A673 (cell line): ENCODE results near the gene GLI3. TPM values are rescaled to one million over a fixed set of nuclear protein-coding genes. Genes with fewer than 3 reads are reported as not detected.

ENCODE experiments used
- BruUV-seq: library from RNA; stranded (reverse); fragments of 400-500 nt; replicated peaks from 2 replicates; lab custom pipeline; 2021; lab: Mats Ljungman, UMichigan
- CTCF ChIA-PET: fragments of 300-600 bp; sonication (Branson Sonifier 250); formaldehyde crosslinking; loops from one replicate; lab custom pipeline; 2022; ENCODE audit warnings: antibody characterized with exemption; lab: Charles Lee
- POLR2A ChIA-PET: fragments of 300-600 bp; sonication (Branson Sonifier 250); formaldehyde crosslinking; loops from one replicate; lab custom pipeline; 2022; ENCODE audit warnings: antibody characterized with exemption; ENCODE audit not compliant: low non-redundant PET; lab: Charles Lee
- DNase-seq: peaks from one replicate; pipeline ENCODE4 v3.0.0-alpha.2; 2015; ENCODE audit warnings: low spot score
- H3K27ac ChIP-seq: fragments of 200-600 bp; sonication (generic); 2 replicates; pipeline ENCODE4 v1.5.1; 2016; ENCODE audit warnings: mixed run types, low read depth, mild to moderate bottlenecking, mixed read lengths, antibody characterized with exemption, low read length; ENCODE audit not compliant: poor library complexity, severe bottlenecking
- H3K27me3 ChIP-seq: fragments of 200-600 bp; sonication (generic); replicated peaks from 2 replicates; pipeline ENCODE4 v1.6.1; 2017; ENCODE audit warnings: mixed run types, low read depth, mild to moderate bottlenecking, mixed read lengths, antibody characterized with exemption, low read length; ENCODE audit not compliant: insufficient read depth, poor library complexity
- H3K36me3 ChIP-seq: fragments of 200-600 bp; sonication (generic); 2 replicates; pipeline ENCODE4 v1.6.1; 2016; ENCODE audit warnings: mixed run types, mild to moderate bottlenecking, mixed read lengths, antibody characterized with exemption, low read length; ENCODE audit not compliant: insufficient read depth, poor library complexity, severe bottlenecking
- H3K4me1 ChIP-seq: fragments of 200-600 bp; sonication (generic); 2 replicates; pipeline ENCODE4 v1.6.1; 2017; ENCODE audit warnings: mixed run types, mild to moderate bottlenecking, mixed read lengths, antibody characterized with exemption, low read length; ENCODE audit not compliant: insufficient read depth, poor library complexity, severe bottlenecking
- H3K4me3 ChIP-seq: fragments of 200-600 bp; sonication (generic); 2 replicates; pipeline ENCODE4 v1.5.1; 2016; ENCODE audit warnings: low read depth, mixed run types, mild to moderate bottlenecking, mixed read lengths, low read length; ENCODE audit not compliant: poor library complexity, severe bottlenecking
- H3K9me3 ChIP-seq: fragments of 200-600 bp; sonication (generic); 2 replicates; pipeline ENCODE4 v1.6.1; 2016; ENCODE audit warnings: mixed run types, low read depth, mild to moderate bottlenecking, mixed read lengths, antibody characterized with exemption, low read length; ENCODE audit not compliant: poor library complexity, severe bottlenecking
- CTCF ChIP-seq: fragments of 300-800, 200-600 bp; sonication (generic); conservative IDR thresholded peaks from 2 replicates; pipeline ENCODE4 v1.5.1; 2017; ENCODE audit warnings: low read depth, mild to moderate bottlenecking, antibody characterized with exemption, low read length, moderate library complexity, mixed read lengths
- EZH2 ChIP-seq: fragments of 200-600 bp; sonication (generic); IDR thresholded peaks from 2 replicates; pipeline ENCODE4 v1.6.1; 2017; ENCODE audit warnings: borderline replicate concordance, low read depth, mild to moderate bottlenecking, mixed read lengths, antibody characterized with exemption, low read length; ENCODE audit not compliant: poor library complexity, severe bottlenecking
- intact Hi-C: fragments of 100-400 bp; cut with micrococcal nuclease; formaldehyde crosslinking; loops from one replicate; pipeline ENCODE4 v1.10.0; 2022; ENCODE audit not compliant: unreplicated experiment
- total RNA-seq: library from RNA; stranded (reverse); gene quantifications from 2 replicates; pipeline ENCODE4 v1.2.3, GENCODE V29; 2021

The GLI3 gene
- total RNA-seq, 1 experiment from 2014 or later = 52.6 TPM

GRCh38 chr7:42269161-42269560, 32.2 kb upstream of the GLI3 start:
- no peak overlapping the region for H3K27ac ChIP-seq
- POLR2A ChIA-PET = no interaction called here
- intact Hi-C loops = no loop called here
- H3K27me3 ChIP-seq = no peaks in the 10 kb centered on the region
- H3K36me3 ChIP-seq = no peaks in the 10 kb centered on the region
- DNase-seq = peak; percentile 39
- CTCF ChIA-PET = no interaction called here
- peaks cover 4% of the 10 kb centered on the region for H3K4me1 ChIP-seq
- TF ChIP-seq EZH2 (no peak), CTCF (no peak)
- no peak overlapping the region for H3K4me3 ChIP-seq
- no TSS peak for BruUV-seq
- no peaks in the 10 kb centered on the region for H3K9me3 ChIP-seq

- CTCF ChIA-PET = no interaction called here
Observed at GRCh38 chr7:42264702-42265101, 27.7 kb upstream of the GLI3 start.

GRCh38 chr7:42263971-42264370, 27.0 kb upstream of the GLI3 start:
- Histone ChIP-seq H3K4me3 (no peak overlapping the region), H3K27me3 (no peaks in the 10 kb centered on the region), H3K36me3 (no peaks in the 10 kb centered on the region), H3K4me1 (peaks cover 9% of the 10 kb centered on the region), H3K9me3 (no peaks in the 10 kb centered on the region), H3K27ac (no peak overlapping the region)
- intact Hi-C loops = no loop called here
- TF ChIP-seq CTCF (no peak), EZH2 (no peak)
- ChIA-PET CTCF (interaction anchor here (0.7 kb wide), 1 partner anchor 146 kb away, joined by 5 read pairs; no protein-coding TSS in a partner anchor), POLR2A (no interaction called here)
- no TSS peak for BruUV-seq
- no peak for DNase-seq

More at GRCh38 chr7:42264702-42265101, 27.7 kb upstream of the GLI3 start:
- H3K9me3 ChIP-seq = no peaks in the 10 kb centered on the region
- H3K27me3 ChIP-seq = no peaks in the 10 kb centered on the region
- peaks cover 9% of the 10 kb centered on the region for H3K4me1 ChIP-seq
- TF ChIP-seq EZH2 = no peak
- no peak for TF ChIP-seq CTCF
- no peaks in the 10 kb centered on the region for H3K36me3 ChIP-seq
- H3K27ac ChIP-seq = no peak overlapping the region
- POLR2A ChIA-PET = no interaction called here
- intact Hi-C loops = no loop called here
- H3K4me3 ChIP-seq = no peak overlapping the region
- no peak for DNase-seq
- no TSS peak for BruUV-seq
